MCF 10A (cell line): ENCODE data around the gene FGF8. TPM values are rescaled to one million over a fixed set of nuclear protein-coding genes. Genes with fewer than 3 reads are reported as not detected.

ENCODE experiments used
- BruUV-seq: library from RNA; stranded (reverse); fragments of 400-500 nt; replicated peaks from 2 replicates; lab custom pipeline; 2021; lab: Mats Ljungman, UMichigan
- CTCF ChIA-PET: fragments of 300-600 bp; sonication (Branson Sonifier 250); formaldehyde crosslinking; extraction: SDS; loops from one replicate; lab custom pipeline; 2021; ENCODE audit warnings: antibody characterized with exemption, inconsistent platforms; lab: Yijun Ruan, JAX
- POLR2A ChIA-PET: fragments of 300-600, 350-650 bp; sonication (Branson Sonifier 250); formaldehyde crosslinking; extraction: SDS; loops from one replicate; lab custom pipeline; 2020; ENCODE audit warnings: antibody characterized with exemption, inconsistent platforms; lab: Yijun Ruan, JAX
- DNase-seq: peaks from one replicate; pipeline ENCODE4 v3.0.0-alpha.2; 2018; ENCODE audit not compliant: unreplicated experiment
- H3K27ac Mint-ChIP-seq: one replicate; pipeline ENCODE4 v1.8.0; 2022; ENCODE audit warnings: mild to moderate bottlenecking, low read depth, mixed read lengths; ENCODE audit not compliant: unreplicated experiment
- H3K27me3 Mint-ChIP-seq: one replicate; pipeline ENCODE4 v1.8.0; 2022; ENCODE audit warnings: mixed read lengths; ENCODE audit not compliant: insufficient read depth, unreplicated experiment
- H3K36me3 Mint-ChIP-seq: one replicate; pipeline ENCODE4 v1.8.0; 2022; ENCODE audit warnings: mild to moderate bottlenecking, moderate library complexity, mixed read lengths; ENCODE audit not compliant: insufficient read depth, unreplicated experiment
- H3K4me1 Mint-ChIP-seq: one replicate; pipeline ENCODE4 v1.8.0; 2022; ENCODE audit warnings: mixed read lengths; ENCODE audit not compliant: insufficient read depth, unreplicated experiment
- H3K4me3 Mint-ChIP-seq: one replicate; pipeline ENCODE4 v1.8.0; 2022; ENCODE audit warnings: mild to moderate bottlenecking, moderate library complexity, mixed read lengths; ENCODE audit not compliant: unreplicated experiment
- H3K9me3 Mint-ChIP-seq: one replicate; pipeline ENCODE4 v1.8.0; 2022; ENCODE audit warnings: mixed read lengths; ENCODE audit not compliant: unreplicated experiment
- CTCF ChIP-seq: fragments of 200-600 bp; IDR thresholded peaks from one replicate; pipeline ENCODE4 v1.8.0; 2022; ENCODE audit warnings: antibody characterized with exemption, mild to moderate bottlenecking; ENCODE audit not compliant: unreplicated experiment
- intact Hi-C: fragments of 100-400 bp; cut with micrococcal nuclease; formaldehyde crosslinking; loops from 2 replicates; pipeline ENCODE4 v1.14.1; 2022
- total RNA-seq: library from RNA; stranded (reverse); gene quantifications from 2 replicates; pipeline ENCODE4 v1.2.3, GENCODE V29; 2022

Gene FGF8
- total RNA-seq, 1 experiment from 2014 or later = not detected

GRCh38 chr10:101778781-101779543, 3.0 kb upstream of the FGF8 start:
- H3K4me3 Mint-ChIP-seq = no peak overlapping the region

GRCh38 chr10:101778151-101778780, 2.4 kb upstream of the FGF8 start:
- POLR2A ChIA-PET = no interaction called here

More at GRCh38 chr10:101778781-101779543, 3.0 kb upstream of the FGF8 start:
- POLR2A ChIA-PET = no interaction called here
- H3K27ac Mint-ChIP-seq = peak overlapping the region; percentile 65
- intact Hi-C loops = no loop called here
- no TSS peak for BruUV-seq
- peaks cover 24% of the 10 kb centered on the region for H3K36me3 Mint-ChIP-seq
- no peak for TF ChIP-seq CTCF
- peaks cover 18% of the 10 kb centered on the region for H3K4me1 Mint-ChIP-seq
- no peak for DNase-seq
- H3K27me3 Mint-ChIP-seq = peaks cover 11% of the 10 kb centered on the region
- CTCF ChIA-PET = interaction anchor here (0.8 to 1.1 kb wide), 2 partner anchors 10 to 176 kb away, joined by 3 read pairs; no protein-coding TSS in a partner anchor
- H3K9me3 Mint-ChIP-seq = no peaks in the 10 kb centered on the region

GRCh38 chr10:101777619-101778145, 1.8 kb upstream of the FGF8 start:
- DNase-seq = no peak
- Mint-ChIP-seq H3K27ac (no peak overlapping the region), H3K27me3 (peaks cover 21% of the 10 kb centered on the region), H3K9me3 (no peaks in the 10 kb centered on the region), H3K4me1 (peaks cover 13% of the 10 kb centered on the region), H3K4me3 (no peak overlapping the region), H3K36me3 (peaks cover 11% of the 10 kb centered on the region)
- POLR2A ChIA-PET = no interaction called here
- no TSS peak for BruUV-seq
- intact Hi-C loops = no loop called here
- no peak for TF ChIP-seq CTCF
- CTCF ChIA-PET = interaction anchor here (0.8 to 1.1 kb wide), 2 partner anchors 9 to 175 kb away, joined by 3 read pairs; no protein-coding TSS in a partner anchor

More at GRCh38 chr10:101778151-101778780, 2.4 kb upstream of the FGF8 start:
- Mint-ChIP-seq H3K36me3 (peaks cover 17% of the 10 kb centered on the region), H3K27ac (no peak overlapping the region), H3K4me1 (peaks cover 13% of the 10 kb centered on the region), H3K9me3 (no peaks in the 10 kb centered on the region), H3K27me3 (peaks cover 18% of the 10 kb centered on the region), H3K4me3 (no peak overlapping the region)
- BruUV-seq = no TSS peak
- DNase-seq = no peak
- no peak for TF ChIP-seq CTCF
- CTCF ChIA-PET = interaction anchor here (0.8 to 1.1 kb wide), 2 partner anchors 9 to 176 kb away, joined by 3 read pairs; no protein-coding TSS in a partner anchor
- intact Hi-C loops = no loop called here

- no peak overlapping the region for H3K27ac Mint-ChIP-seq
- no peaks in the 10 kb centered on the region for H3K9me3 Mint-ChIP-seq
- peaks cover 11% of the 10 kb centered on the region for H3K36me3 Mint-ChIP-seq
- BruUV-seq = no TSS peak
- ChIA-PET POLR2A (no interaction called here), CTCF (no interaction called here)
- H3K27me3 Mint-ChIP-seq = peaks cover 21% of the 10 kb centered on the region
- H3K4me3 Mint-ChIP-seq = peak overlapping the region; percentile 40
- no peak for DNase-seq
- H3K4me1 Mint-ChIP-seq = peaks cover 4% of the 10 kb centered on the region
- intact Hi-C loops = no loop called here
- TF ChIP-seq CTCF = no peak
Observed at GRCh38 chr10:101776161-101776817, 375 bp upstream of the FGF8 start.
